ENCODE measurements around the gene RHBDD3.
A peak's percentile ranks its signal among the peaks of the same experiment; 100 is the strongest.

The RHBDD3 gene

DNA sequence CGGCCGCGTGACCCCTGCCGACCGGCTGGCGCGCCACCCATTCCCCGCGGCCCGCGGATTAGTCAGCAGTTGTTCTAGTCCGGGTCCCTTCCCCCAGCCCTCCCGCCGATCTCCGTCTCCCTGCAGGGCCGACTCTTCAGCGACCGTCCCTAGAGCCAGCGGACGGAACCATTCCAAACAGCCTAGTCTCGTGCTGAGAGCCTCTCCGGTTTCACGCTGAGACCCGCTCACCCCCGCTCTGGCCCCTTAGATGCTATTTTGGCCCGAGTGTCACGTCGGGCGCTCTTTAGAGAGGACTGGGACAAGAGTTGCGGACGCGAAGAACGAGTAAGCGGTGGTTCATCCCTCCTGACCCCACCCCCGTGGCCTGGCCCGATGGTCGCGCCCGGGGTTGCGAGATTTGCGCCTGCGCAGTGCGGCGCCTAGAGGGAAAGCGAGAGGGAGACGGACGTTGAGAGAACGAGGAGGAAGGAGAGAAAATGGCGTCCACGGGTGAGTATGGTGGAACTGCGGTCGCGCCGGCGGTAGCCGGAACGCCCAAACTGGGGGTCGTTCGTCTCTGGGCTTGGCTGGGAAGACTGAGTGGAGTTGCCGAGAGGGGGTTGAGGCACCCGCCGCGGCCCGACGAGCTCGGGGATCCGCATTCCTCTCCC is at the start of gene RHBDD3, which contains the start of gene EWSR1:
RHBDD3 (minus strand) TSS at position 124 of the 653 bp plus-strand sequence. CDS start 2,355 bp downstream, outside the sequence.
EWSR1 (plus strand) TSS at position 411 of the 653 bp plus-strand sequence; CDS start at position 480, 69 bp downstream.
- ATAC-seq = peak; percentile 92 to 94

DNA sequence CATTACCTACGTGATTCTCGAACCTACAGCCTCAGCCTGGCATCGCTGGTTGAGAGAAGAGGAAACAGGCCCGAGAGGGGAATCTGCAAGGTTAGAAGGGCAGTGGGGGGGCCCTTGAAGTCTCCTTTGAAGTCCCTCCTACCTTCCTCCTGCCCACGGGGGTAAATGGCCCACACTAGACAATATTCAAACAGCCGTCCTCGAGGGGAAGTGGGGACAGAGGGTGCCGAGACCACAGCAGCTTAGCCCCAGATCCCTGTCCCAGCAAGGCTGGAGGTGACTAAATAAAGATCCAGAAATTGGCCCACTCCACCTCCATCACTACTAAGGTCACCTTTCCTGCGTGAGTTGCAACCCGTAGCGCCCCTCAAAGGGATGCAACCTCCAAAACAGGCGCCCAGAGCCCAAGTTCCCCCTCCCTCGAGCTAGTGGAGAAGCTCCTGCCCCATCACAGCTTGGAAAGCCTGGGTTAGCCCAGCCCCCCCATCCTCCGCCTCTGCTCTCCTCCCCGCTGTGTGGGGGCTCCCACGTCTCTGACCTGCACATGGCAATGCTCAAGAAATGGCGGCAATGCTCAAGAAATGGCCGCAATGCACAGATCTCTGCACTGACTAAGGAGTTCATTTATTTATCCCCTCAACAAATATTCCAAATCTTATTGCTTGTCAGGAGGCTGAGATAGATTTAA is 48.5 kb upstream of the RHBDD3 start:
- ATAC-seq = no peak

DNA sequence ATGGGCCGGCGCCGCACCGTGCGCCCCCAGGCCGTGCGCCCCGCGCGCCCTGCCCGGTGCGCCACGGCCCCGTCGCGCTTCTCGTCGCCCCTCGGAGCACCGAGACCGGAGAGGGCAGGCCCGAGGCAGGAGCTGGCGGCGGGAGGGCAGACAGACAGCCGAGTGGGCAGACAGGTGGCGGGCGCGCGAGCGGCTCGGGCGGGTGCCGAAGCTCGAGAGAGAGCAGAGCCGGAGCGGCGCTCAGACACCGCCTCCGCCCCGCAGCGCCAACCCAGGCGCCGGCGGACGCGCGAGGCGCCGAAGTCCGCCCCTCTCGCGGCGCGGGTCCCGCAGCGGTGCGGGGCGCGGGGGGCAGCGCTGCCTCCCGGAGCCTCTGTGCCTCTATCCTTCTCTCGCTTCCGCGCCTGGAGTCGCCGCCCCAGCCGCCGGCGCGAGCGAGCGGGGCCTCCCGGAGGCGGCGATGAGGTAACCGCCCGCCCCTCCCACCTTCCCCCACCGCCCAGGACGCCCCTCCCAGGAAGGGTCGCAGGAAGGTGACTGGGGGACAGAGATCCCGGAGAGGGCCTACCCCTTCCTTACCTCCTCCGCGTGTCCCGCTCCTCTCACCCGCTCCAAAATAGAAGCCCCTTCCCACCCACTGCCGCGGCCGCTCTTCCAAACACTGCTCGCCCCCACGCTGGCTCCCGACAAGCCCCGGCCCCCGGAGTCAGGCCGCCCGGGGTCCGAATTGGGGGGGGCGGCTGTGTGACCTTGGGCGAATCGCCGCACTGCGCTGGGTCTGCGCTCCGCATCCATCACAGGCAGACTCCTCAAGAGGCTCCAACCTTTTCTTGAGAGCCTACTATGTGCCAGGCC is 47.7 kb upstream of the RHBDD3 start, which contains the start of gene RASL10A:
RASL10A (minus strand) TSS at position 412 of the 855 bp plus-strand sequence. CDS start 451 bp downstream, outside the sequence.
- ATAC-seq = no peak

DNA sequence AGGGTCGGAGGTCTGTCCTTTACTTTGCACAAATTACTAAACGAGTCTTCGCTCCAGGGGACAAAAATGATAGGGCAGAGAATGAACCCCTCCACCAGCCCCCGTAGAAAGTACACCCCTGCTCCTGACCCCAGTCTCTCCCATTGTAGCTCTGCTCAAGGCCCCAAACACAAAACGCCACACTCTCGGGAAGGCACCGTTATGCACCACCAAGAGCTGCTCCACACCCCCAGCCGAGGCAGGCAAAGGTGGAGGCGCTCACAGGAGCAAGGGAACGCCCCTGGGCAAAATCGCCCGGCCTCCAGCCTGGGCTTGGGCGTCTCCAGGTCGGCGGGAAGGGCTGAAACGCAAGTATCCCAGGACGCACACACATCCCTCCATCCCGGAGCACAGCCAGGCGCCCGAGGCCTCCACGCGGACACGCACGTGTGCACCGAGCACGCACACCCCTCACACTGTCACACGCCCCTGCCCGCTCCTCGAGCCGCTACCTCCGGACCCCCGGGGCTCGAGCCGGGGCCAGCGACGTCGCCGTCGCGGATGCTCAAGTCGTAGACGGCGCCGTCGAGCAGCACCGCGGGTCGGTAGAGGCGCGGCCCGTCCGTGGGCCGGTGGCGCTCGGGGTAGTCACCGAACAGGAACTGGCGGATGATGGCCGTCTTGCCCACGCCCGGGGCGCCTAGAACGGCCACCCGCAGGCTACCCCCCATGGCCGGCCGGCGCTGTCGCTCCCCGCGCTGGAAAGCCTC is 46.9 kb upstream of the RHBDD3 start:
- no peak for ATAC-seq

- no peak for ATAC-seq
Observed at GRCh38 chr22:29313576-29314466, 46.0 kb upstream of the RHBDD3 start.

GRCh38 chr22:29313126-29313575 is 45.4 kb upstream of the RHBDD3 start:
- ATAC-seq = peak in 1 of 2 donors; percentile 19

DNA sequence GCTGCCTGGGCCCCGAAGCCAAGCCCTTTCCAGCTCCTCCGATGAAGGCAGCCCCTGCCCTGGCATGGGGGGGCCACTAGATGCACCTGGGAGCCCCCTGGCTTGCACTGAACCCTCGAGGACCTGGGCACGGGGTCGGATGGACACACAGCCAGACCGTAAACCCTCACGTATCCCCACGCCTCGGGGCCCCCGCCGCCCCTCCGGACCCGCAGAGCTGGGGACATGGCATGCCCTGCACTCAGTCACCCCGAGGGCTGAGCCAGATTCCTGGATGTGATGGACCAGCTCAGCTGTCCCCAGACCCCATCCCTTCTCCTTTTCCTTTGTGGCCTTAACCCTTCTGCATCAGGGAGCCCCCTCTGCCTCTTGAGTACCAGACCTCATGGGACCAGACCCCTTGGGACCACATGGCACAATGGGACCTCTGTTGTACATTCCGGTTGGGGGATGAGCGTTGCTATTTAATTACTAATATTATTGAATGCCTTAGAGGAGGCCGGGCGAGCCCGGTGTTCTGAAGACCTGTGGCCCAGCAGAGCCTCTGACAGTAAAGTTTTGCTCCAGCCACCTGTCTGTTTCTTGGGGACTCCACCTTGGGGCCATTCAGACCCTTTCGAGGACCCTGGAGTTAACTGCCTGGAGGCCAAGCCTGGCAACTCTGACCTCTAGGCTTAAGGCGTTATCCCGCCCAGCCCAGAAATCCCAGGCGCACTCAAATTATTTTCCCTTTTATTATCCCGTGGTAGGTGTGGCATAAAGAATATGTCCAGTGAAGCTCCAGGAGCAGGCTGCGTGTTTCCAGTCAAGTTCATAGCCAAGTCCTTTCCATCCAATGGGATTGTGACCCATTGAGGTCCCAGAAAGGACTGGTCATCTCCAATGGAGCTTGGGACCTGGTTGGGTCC is 44.7 kb upstream of the RHBDD3 start:
- no peak for ATAC-seq

DNA sequence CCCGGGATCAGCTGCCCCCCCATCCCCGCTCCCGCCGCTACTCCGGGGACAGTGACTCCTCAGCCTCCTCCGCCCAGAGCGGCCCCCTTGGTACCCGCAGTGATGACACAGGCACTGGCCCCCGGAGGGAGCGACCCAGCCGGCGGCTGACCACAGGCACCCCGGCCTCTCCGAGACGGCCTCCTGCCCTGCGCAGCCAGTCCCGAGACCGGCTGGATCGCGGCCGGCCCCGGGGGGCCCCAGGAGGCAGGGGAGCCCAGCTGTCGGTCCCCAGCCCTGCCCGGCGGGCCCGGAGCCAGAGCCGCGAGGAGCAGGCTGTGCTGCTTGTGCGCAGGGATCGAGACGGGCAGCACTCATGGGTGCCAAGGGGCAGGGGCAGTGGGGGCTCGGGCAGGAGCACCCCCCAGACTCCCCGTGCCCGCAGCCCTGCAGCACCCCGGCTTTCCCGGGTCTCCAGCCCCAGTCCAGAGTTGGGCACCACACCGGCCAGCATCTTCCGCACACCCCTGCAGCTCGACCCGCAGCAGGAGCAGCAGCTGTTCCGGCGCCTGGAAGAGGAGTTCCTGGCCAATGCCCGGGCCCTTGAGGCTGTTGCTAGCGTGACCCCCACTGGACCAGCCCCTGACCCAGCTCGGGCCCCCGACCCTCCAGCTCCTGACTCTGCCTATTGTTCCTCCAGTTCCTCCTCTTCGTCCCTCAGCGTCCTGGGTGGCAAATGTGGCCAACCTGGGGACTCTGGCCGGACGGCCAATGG is 43.9 kb upstream of the RHBDD3 start:
- ATAC-seq = no peak

DNA sequence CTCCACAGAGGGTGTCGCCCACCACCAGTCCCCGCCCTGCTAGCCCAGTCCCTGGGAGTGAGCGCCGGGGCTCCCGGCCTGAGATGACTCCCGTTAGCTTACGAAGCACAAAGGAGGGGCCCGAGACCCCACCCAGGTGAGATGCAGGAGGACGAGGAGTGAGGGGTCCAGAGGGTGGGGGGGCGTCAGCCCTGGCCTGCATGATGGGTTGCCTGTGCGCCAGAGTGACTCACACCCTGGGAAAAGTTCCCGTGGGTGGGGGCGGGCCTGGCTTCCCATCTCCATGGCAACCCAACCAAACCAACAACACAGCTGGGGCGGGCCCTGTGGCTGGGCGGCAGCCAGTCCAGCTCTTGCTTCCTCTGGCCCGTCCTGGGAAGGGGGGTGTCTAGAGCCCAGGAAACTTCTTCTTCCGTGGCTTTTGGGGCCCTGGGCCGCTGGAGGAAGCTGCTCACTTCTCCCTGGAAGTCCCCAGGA is 43.1 kb upstream of the RHBDD3 start:
- ATAC-seq = peak; percentile 31 to 42

- ATAC-seq = no peak
Observed at GRCh38 chr22:29310065-29310862, 42.5 kb upstream of the RHBDD3 start.

DNA sequence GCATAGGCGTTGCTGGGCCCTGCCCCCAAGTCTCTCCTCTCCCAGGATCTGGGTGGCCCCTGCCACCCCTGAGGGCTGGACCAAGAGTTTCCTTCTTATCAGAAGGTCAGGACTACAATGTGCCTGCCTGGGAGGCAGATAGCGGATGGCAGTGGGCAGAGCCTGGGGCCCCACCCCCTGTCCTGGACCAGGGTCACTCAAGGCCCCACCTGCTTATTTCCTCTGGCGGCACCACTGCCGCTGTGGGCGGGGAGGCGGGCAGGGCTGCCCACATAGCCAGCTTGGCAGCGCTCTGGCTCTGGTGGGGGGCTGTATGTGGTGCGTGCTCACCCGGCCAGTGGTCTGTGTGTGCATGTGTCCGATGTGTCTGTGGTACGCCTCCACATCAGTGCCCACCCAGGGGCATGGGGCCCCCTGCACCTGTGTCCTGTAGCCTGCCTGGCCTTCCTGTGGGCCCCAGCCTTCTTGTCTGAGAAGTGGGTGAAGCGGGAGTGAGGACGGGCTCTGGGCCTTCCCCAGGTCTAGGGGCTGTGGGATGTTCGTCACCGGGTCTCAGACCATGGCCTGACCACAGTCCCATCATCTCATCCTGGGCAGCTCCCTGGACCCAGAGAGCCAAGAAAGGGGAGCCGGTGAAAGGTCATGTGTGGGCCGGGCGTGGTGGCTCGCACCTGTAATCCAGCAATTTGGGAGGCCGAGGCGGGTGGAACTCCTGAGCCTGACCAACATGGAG is 41.7 kb upstream of the RHBDD3 start:
- ATAC-seq = no peak

- no peak for ATAC-seq
Observed at GRCh38 chr22:29308791-29309262, 41.0 kb upstream of the RHBDD3 start.

GRCh38 chr22:29308148-29308790 is 40.5 kb upstream of the RHBDD3 start:
- no peak for ATAC-seq

GRCh38 chr22:29307596-29308147 is 39.9 kb upstream of the RHBDD3 start:
- no peak for ATAC-seq

GRCh38 chr22:29306835-29307595 is 39.2 kb upstream of the RHBDD3 start:
- peak; percentile 19 to 29 for ATAC-seq
